NCI-H446 (cell line): ENCODE results near the gene MYH6.

ENCODE experiments used
- DNase-seq, 2 experiments: peaks; one replicate each; lab custom pipeline; 2025; lab: John Stamatoyannopoulos, UW

MYH6 gene

GRCh38 chr14:23376482-23377197 lies 31.4 kb downstream of the MYH6 start, which contains the start of gene CMTM5:
Gene CMTM5 (plus strand): TSS chr14:23377046. CDS start chr14:23377252, 206 bp downstream.
- DNase-seq, result no peak

GRCh38 chr14:23375527-23376251 lies 32.4 kb downstream of the MYH6 start:
- DNase-seq, result no peak

- DNase-seq, result no peak
These were observed 35.0 kb downstream of the MYH6 start for GRCh38 chr14:23373041-23373440.

GRCh38 chr14:23372509-23372908 lies 35.6 kb downstream of the MYH6 start, which contains the start of gene IL25:
Gene IL25 (plus strand): TSS chr14:23372809.
- DNase-seq, result no peak

- no peak for DNase-seq
These were observed 36.2 kb downstream of the MYH6 start for GRCh38 chr14:23371865-23372264.

- no peak for DNase-seq
These were observed 37.9 kb downstream of the MYH6 start for GRCh38 chr14:23370221-23370620.

GRCh38 chr14:23366426-23366921 lies 41.6 kb downstream of the MYH6 start:
- DNase-seq, result peak; percentile 27 to 67

GRCh38 chr14:23365732-23366425 lies 42.2 kb downstream of the MYH6 start:
- peak; percentile 25 to 67 for DNase-seq

- DNase-seq, result no peak
These were observed 42.9 kb downstream of the MYH6 start, which contains the start of gene EFS for GRCh38 chr14:23365036-23365731. Gene EFS (minus strand): TSS chr14:23365172. CDS start chr14:23365025, 147 bp downstream.

- DNase-seq, result peak in 1 of 2 experiments; percentile 61
These were observed 43.7 kb downstream of the MYH6 start for GRCh38 chr14:23364164-23365035.

GRCh38 chr14:23362200-23362599 lies 45.9 kb downstream of the MYH6 start:
- no peak for DNase-seq

- no peak for DNase-seq
These were observed 46.3 kb downstream of the MYH6 start for GRCh38 chr14:23361763-23362162.

GRCh38 chr14:23361320-23361719 lies 46.8 kb downstream of the MYH6 start:
- no peak for DNase-seq

- no peak for DNase-seq
These were observed 47.6 kb downstream of the MYH6 start for GRCh38 chr14:23360496-23360895.

GRCh38 chr14:23359722-23360447 lies 48.2 kb downstream of the MYH6 start:
- DNase-seq, result no peak

- no peak for DNase-seq
These were observed 48.9 kb downstream of the MYH6 start for GRCh38 chr14:23359167-23359626.

- no peak for DNase-seq
These were observed 49.4 kb downstream of the MYH6 start for GRCh38 chr14:23358553-23359166.

- no peak for DNase-seq
These were observed 50.0 kb downstream of the MYH6 start for GRCh38 chr14:23358042-23358441.

- DNase-seq, result no peak
These were observed 50.8 kb downstream of the MYH6 start for GRCh38 chr14:23357261-23357660.
